Stimulated activated CD4-positive, alpha-beta T cell treated with anti-CD3 and anti-CD28 coated beads, Interleukin-4, amount 100 ng/mL, for 48 hours (primary cell): ENCODE data around the gene TM4SF1.

Experiments used
- DNase-seq, 2 donors: peaks; one replicate each; pipeline ENCODE4 v3.0.0-alpha.2; 2020; ENCODE audit warnings: low read depth in 2 of 2

Gene TM4SF1

DNA sequence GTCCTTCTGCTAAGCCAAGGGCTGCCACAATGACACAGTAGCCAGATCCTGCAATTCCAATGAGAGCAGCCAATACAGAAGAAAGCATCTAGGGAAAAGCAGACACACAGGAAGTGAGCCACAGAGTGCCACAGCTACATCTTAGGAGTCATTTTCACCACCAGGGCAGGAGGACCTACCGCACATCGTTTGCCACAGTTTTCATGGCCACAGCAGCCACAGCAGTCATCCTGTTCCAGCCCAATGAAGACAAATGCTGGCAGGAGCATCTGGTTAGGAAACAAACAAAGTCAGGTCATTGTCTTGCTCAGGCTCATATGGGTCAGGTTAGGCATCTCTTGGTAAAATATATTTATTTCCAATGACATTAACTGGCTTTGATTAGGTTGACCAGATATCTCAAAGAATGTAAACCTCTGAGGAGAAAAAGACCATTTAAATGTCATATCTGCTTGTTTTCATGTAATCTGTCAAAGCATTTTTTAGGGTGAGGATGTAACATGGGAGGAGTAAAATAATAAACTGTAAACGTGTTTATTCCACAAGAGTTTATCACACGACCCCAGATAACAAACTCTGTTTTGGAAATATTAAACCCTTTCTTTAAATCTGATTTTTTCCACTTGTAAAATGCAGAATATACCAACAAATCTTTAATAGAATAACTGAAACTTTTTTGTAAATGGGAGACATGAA, 1.8 kb downstream of the TM4SF1 start:
- no peak for DNase-seq

DNA sequence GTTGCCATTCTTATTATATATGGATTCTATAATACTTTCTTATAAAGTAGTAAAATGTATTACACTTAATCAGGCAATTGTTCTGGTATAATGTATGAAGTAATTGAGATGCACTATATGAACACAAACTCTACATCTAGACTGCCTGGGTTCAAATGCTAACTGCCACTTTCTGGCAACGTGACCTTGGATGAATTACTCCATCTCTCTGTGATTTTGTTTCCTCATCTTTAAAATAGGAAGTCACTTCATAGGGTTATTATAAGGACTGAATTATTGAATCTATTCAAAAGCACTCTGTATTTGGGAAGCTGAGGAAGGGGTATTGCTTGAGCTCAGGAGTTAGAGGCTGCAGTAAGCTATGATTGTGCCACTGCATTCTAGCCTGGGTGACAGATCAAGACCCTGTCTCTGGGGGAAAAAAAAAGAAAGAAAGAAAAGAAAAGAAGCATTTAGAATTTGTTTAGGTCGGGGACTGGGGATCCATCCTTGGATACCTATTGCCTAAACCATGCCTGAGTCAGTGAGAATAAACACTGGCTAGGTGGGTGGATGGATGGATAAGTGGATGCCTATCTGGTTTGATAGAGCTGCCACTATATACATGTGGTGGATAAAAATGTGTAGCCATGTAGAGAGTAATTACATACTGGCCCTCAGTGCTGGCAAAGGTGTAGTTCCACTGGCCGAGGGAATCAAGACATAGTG, 2.5 kb downstream of the TM4SF1 start:
- DNase-seq = no peak

GRCh38 chr3:149374391-149374790, 3.1 kb downstream of the TM4SF1 start:
- DNase-seq = no peak

- DNase-seq = no peak
Observed at GRCh38 chr3:149373235-149374125, 4.0 kb downstream of the TM4SF1 start.

DNA sequence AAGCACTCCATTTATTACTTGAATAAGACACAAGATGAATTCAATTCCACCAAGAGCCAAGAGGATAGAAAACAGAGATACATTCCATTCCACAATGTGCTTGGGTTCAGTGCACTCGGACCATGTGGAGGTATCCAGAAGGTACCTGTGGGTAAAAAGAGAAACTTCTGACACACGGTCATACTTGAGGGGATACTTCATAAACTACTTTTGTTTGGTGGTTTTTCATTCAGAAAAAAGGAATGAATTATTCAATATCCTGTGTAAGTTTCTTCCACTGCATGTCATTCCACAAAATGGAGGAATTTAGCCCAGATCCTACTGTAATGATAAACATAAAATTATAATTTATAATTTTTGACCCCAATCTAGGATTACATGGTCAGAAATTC, 5.7 kb downstream of the TM4SF1 start:
- DNase-seq = no peak

DNA sequence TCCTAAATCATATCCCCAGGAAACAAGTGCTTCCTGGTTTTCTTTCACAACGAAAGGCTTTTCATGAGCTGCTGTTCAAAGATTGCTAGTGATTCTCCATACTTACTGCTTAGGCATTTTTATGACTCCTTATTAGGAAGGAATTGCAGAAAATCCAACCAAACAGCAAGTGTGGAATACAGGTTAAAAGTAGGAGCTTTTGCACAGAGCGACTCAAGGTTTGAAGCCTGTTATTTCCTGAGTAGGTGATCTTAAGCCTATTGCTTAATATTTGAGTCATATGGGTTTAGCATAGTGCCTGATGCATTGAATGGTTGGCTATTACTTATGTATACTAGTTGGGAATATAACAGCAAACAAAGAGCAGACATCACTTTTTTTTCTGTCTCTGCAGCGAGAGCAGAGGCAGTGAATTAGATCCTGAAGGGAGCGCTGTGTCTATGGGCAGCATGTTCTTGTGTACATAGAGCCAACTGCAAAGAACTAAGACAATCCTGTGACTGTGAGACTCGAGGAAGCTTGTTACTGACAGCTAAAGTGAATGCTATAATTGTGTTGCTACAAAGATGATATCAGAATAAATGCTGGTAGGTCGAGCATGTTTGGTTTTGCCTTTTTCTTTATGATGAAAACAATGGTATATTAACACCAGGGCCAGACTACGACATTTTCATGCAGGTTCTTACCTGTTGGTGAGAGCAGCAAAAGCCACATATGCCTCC, 6.3 kb downstream of the TM4SF1 start:
- no peak for DNase-seq

DNA sequence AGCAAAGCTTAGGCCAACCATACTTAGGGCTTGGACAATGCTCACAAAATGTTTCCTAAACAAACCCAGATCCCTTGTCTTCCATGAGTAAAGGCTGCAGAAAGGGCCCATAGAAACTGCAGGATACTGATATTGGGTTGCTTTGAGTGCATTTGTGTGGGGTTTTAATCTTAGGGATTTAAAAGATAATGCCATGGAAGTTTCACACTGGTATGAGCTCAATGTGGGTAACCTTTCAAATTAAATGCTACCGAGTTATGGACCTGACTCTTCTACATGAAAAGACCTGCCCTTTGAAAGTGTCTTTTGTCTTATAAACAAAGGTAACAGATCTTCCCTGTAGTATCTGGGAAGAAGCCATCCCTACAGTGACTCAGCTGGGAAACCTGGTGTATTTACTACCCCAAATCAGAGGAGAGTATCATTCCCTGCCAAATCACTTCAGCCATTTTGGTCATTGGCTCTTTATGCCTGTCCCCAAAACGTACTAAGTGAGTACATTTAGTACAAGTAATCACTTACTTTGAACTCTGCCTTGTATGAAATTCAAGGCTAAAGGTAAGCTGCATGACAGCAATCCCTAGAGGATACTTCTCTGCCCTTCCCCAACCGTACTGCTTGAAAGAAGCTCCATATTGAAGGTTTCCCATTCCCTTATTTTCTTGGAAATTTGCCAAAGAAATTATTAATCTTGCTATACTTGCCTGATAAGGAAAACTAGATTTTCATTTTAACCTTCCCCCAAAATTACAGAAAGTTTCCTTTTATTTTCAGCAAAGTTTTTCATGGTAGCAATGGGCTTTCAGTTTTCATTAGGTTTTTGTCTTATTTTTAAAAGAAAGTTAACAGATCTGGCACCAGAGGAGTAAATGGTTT, 7.2 kb downstream of the TM4SF1 start:
- DNase-seq = no peak

DNA sequence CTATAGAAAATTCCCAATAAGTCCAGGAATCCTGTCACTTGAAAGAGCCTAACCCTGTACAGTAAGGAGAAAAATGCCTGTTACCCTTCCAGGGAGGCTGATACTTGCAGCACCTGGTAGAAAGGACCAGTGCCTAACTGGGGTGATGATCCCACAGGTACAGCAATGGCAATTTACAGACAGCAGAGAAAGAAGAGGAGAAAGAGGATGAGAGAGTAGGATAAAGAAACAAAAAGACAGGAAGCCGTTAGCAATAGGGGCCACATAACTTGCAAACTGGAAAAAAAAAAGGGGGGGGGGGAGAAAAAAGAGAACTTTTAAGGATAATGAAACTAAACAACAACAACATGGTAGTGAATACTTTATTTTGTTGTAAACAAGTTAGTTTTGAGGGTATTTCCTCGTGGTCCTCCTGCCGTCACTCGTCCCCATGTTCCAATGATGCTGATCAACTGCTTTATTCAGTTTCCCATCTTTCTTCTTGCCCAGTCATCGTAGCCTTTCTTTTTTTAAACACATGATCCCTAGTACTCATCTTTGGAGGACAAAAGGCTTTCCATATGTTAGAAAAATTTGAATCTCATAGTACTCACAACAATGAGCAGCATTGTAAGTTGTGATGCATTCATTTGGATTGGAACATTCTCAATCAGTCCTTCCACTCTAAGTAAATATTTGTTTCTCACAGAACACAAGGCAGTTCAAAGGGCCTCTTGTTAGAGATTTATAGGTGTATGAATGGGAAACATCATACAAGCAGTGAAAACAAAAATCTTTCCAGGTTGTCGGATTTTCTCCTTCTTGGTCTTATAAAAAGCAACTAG, 8.6 kb downstream of the TM4SF1 start:
- DNase-seq = no peak

DNA sequence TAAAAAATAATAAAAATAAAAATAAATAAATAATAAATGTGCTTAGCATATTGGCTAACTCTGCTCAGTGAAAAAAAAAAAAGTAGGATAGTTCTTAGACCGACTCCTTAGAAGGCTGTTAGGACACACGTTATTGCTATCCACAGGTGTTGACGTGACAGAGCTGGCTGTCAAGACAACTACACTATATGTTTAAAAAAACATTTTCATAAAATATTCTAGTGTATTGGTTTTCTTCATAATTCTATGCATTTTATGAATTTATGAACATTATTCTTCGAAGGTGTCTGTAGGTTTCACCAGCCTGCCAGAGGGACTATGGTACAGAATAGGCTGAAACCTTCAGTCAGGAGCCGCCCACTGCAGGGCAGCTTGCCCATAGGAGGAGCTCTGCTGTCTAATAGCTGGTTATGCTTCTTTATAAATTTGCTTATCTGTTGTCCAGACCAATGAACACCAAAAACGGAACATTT, 9.2 kb downstream of the TM4SF1 start:
- DNase-seq = no peak

GRCh38 chr3:149366941-149367840, 10.3 kb downstream of the TM4SF1 start:
- DNase-seq = no peak

GRCh38 chr3:149366031-149366430, 11.4 kb downstream of the TM4SF1 start:
- no peak for DNase-seq

DNA sequence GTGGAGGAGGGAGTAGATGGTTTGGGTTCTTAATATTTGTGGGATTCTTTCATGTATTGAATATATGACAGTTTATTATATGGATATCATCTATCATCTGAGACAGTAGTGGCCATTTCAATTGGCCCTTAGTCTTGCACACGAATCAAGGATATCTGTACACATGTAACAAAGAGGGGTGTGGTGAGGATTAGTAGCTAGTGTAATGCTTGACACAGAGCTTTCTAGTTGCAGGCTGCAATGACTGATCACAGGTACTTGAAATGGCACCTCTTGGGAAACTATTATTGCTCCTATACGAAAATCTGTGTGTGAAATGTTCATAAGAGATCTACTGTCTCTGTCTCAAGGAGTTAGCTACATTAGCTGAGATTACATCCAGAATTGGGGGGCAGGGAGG, 12.8 kb downstream of the TM4SF1 start:
- no peak for DNase-seq

GRCh38 chr3:149363053-149363452, 14.4 kb downstream of the TM4SF1 start:
- DNase-seq = no peak

DNA sequence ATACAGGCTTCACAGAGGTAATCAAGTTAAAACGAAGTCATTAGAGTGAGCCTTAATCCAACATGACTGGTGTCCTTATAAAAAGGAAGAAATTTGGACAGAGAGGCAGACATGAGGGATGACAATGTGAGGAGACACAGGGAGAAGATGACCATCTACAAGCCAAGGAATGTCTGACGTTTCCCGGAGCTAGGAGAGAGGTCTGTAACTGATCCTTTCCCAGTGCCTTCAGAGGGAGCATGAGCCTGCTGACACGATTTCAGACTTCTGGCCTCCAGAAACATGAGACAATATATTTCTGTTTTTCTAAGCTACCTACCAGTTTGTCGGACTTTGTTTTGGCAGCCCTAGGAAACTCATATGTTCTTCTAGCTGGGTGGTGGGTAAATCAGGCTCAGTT, 15.1 kb downstream of the TM4SF1 start:
- DNase-seq = no peak

- DNase-seq = no peak
Observed at GRCh38 chr3:149356630-149357029, 20.8 kb downstream of the TM4SF1 start.

DNA sequence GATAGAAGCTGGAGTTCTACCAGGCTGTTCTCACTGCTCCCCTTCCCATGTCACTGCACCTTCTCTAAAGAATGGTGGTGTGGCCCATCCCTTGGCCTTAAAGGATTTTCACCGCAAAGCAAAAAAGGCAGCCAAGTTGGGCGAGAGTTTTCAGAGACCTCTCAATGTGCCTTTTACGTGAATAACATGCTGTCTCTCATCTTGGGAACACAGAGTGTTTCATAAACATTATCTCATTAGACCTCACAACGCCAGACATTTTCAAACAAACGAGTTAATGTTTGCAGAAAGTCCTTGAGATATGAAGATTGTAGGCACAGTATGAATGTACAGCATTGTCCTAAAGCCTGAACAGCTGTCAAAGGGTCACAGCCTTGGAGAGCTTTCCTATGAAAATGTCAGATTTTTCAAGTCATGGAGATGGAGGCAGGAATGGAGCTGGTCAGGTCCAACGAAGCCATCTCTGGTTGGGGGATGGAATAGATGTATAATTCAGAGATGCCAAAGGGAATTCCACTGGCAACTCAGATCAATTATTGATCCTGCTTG, 21.3 kb downstream of the TM4SF1 start:
- no peak for DNase-seq

GRCh38 chr3:149353581-149354184, 23.8 kb downstream of the TM4SF1 start:
- DNase-seq = no peak

DNA sequence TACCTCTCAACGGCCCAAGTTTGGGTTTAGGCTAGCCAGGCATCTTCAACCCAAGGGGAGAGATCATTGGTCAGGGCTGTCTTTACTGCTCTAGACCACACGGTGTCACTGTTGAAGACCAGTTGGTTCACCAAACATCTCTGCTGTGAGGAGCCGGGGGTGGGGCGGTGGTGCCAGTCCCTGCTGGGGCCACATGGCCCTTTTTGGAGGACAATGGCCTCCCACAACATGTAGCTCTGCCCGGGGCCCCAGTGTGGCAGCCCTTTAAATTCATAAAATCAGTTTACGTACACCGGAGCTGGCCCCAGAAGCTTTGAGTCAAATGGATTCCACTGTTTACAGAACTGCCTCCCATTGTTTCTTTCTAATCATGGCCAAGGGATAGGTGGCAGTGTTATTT, 24.9 kb downstream of the TM4SF1 start:
- peak; percentile 10 to 11 for DNase-seq
